Amniotic stem cell (primary cell): ENCODE measurements around the gene EMC6.
"Not testable (repeated sequence)": the region's sequence is repeated elsewhere in the genome, so short reads cannot be mapped to it uniquely, and the experiment has no call there.

ENCODE experiments used
- DNase-seq: peaks from one replicate; lab custom pipeline; 2025; lab: John Stamatoyannopoulos, UW

Gene EMC6

GRCh38 chr17:3681057-3681456 is 12.4 kb downstream of the EMC6 start:
- no peak for DNase-seq

GRCh38 chr17:3681565-3681964 is 13.0 kb downstream of the EMC6 start:
- DNase-seq: no peak

- DNase-seq: no peak
Observed at GRCh38 chr17:3682033-3682432, 13.4 kb downstream of the EMC6 start.

GRCh38 chr17:3683054-3683511 is 14.5 kb downstream of the EMC6 start:
- no peak for DNase-seq

- no peak for DNase-seq
Observed at GRCh38 chr17:3685174-3685573, 16.6 kb downstream of the EMC6 start.

- DNase-seq: no peak
Observed at GRCh38 chr17:3688027-3688553, 19.5 kb downstream of the EMC6 start.

- DNase-seq: no peak
Observed at GRCh38 chr17:3688852-3689261, 20.2 kb downstream of the EMC6 start.

GRCh38 chr17:3689262-3690093 is 20.9 kb downstream of the EMC6 start:
- DNase-seq: no peak

- no peak for DNase-seq
Observed at GRCh38 chr17:3690094-3690715, 21.6 kb downstream of the EMC6 start.

GRCh38 chr17:3691617-3692067 is 23.0 kb downstream of the EMC6 start:
- no peak for DNase-seq

GRCh38 chr17:3692346-3692745 is 23.7 kb downstream of the EMC6 start:
- no peak for DNase-seq

- no peak for DNase-seq
Observed at GRCh38 chr17:3693141-3693540, 24.5 kb downstream of the EMC6 start.

- DNase-seq: no peak
Observed at GRCh38 chr17:3693829-3694231, 25.2 kb downstream of the EMC6 start.

- DNase-seq: no peak
Observed at GRCh38 chr17:3695129-3695722, 26.6 kb downstream of the EMC6 start.

- no peak for DNase-seq
Observed at GRCh38 chr17:3695723-3696411, 27.3 kb downstream of the EMC6 start, which contains the start of gene P2RX5. P2RX5 (minus strand) TSS chr17:3696155; CDS start chr17:3696005, 150 bp downstream.

GRCh38 chr17:3697103-3697476 is 28.5 kb downstream of the EMC6 start:
- no peak for DNase-seq

- DNase-seq: no peak
Observed at GRCh38 chr17:3698139-3698538, 29.5 kb downstream of the EMC6 start.

GRCh38 chr17:3699951-3700350 is 31.3 kb downstream of the EMC6 start:
- DNase-seq: no peak

GRCh38 chr17:3702041-3702539 is 33.5 kb downstream of the EMC6 start:
- not testable (repeated sequence) for DNase-seq

GRCh38 chr17:3704931-3705717 is 36.5 kb downstream of the EMC6 start:
- DNase-seq: no peak

- DNase-seq: not testable (repeated sequence)
Observed at GRCh38 chr17:3705718-3705984, 37.0 kb downstream of the EMC6 start.
